Neuronal stem cell (in vitro differentiated cells): ENCODE measurements around the gene ZNF773.
A peak's percentile ranks its signal among the peaks of the same experiment; 100 is the strongest.
"Not testable (repeated sequence)": the region's sequence is repeated elsewhere in the genome, so short reads cannot be mapped to it uniquely, and the experiment has no call there.

Experiments
- DNase-seq: peaks from one replicate; pipeline ENCODE4 v3.0.0-alpha.2; 2013; ENCODE audit warnings: low spot score
- H2AFZ ChIP-seq: one replicate; pipeline ENCODE4 v1.6.1; 2013; ENCODE audit warnings: mild to moderate bottlenecking, low read length, inconsistent platforms
- H2AK5ac ChIP-seq: 2 replicates; pipeline ENCODE4 v1.6.1; 2013; ENCODE audit warnings: low read depth, mild to moderate bottlenecking, inconsistent platforms, low read length, moderate library complexity, mixed read lengths
- H2BK120ac ChIP-seq: 2 replicates; pipeline ENCODE4 v1.6.1; 2013; ENCODE audit warnings: low read depth, mild to moderate bottlenecking, inconsistent platforms, low read length, moderate library complexity, mixed read lengths
- H2BK12ac ChIP-seq: one replicate; pipeline ENCODE4 v1.6.1; 2013; ENCODE audit warnings: low read length, inconsistent platforms
- H2BK15ac ChIP-seq: 2 replicates; pipeline ENCODE4 v1.6.1; 2013; ENCODE audit warnings: mild to moderate bottlenecking, low read length, inconsistent platforms, mixed read lengths
- H2BK5ac ChIP-seq: one replicate; pipeline ENCODE4 v1.6.1; 2013; ENCODE audit warnings: inconsistent platforms, mild to moderate bottlenecking, low read length, moderate library complexity
- H3K14ac ChIP-seq: one replicate; pipeline ENCODE4 v1.6.1; 2013; ENCODE audit warnings: low read length, inconsistent platforms
- H3K18ac ChIP-seq: 2 replicates; pipeline ENCODE4 v1.6.1; 2013; ENCODE audit warnings: low read length, inconsistent platforms
- H3K23ac ChIP-seq: 2 replicates; pipeline ENCODE4 v1.6.1; 2013; ENCODE audit warnings: low read depth, mild to moderate bottlenecking, mixed read lengths, low read length, inconsistent platforms; ENCODE audit not compliant: poor library complexity
- H3K27ac ChIP-seq: replicated peaks from 3 replicates; pipeline ENCODE4 v1.5.1; 2013; ENCODE audit warnings: low read length, inconsistent platforms
- H3K27me3 ChIP-seq, 3 experiments: 2 replicates each; pipeline ENCODE4 v1.6.1; 2013; ENCODE audit warnings: low read length in 3 of 3, mild to moderate bottlenecking in 2 of 3, inconsistent platforms in 1 of 3, low read depth in 1 of 3, mixed read lengths in 1 of 3, moderate library complexity in 1 of 3; ENCODE audit not compliant: control insufficient read depth in 3 of 3, insufficient read depth in 3 of 3
- H3K36me3 ChIP-seq, 2 donors: replicated peaks in 1 of 2; 2 replicates each; pipeline ENCODE4 v1.6.1; 2013; ENCODE audit warnings: low read length in 2 of 2; ENCODE audit not compliant: control insufficient read depth in 2 of 2, insufficient read depth in 2 of 2
- H3K4ac ChIP-seq: 2 replicates; pipeline ENCODE4 v1.6.1; 2013; ENCODE audit warnings: inconsistent platforms, mild to moderate bottlenecking, low read length, moderate library complexity
- H3K4me1 ChIP-seq, 2 donors: 1 replicate in 1 of 2; 2 replicates in 1 of 2; pipeline ENCODE4 v1.6.1; 2013; ENCODE audit warnings: low read length in 2 of 2, low read depth in 1 of 2; ENCODE audit not compliant: control insufficient read depth in 2 of 2, insufficient read depth in 1 of 2
- H3K4me2 ChIP-seq: one replicate; pipeline ENCODE4 v1.6.1; 2013; ENCODE audit warnings: mild to moderate bottlenecking, low read length, inconsistent platforms; ENCODE audit not compliant: insufficient read depth, poor library complexity, severe bottlenecking
- H3K4me3 ChIP-seq, 2 donors: 2 replicates each; pipeline ENCODE4 v1.5.1; 2013; ENCODE audit warnings: low read length in 2 of 2, mild to moderate bottlenecking in 2 of 2, inconsistent platforms in 1 of 2, moderate library complexity in 1 of 2
- H3K79me1 ChIP-seq: one replicate; pipeline ENCODE4 v1.6.1; 2013; ENCODE audit warnings: low read depth, mild to moderate bottlenecking, inconsistent platforms, low read length, moderate library complexity
- H3K9ac ChIP-seq: one replicate; pipeline ENCODE4 v1.6.1; 2013; ENCODE audit warnings: mild to moderate bottlenecking, low read depth, low read length, inconsistent platforms; ENCODE audit not compliant: poor library complexity
- H3K9me3 ChIP-seq, 2 donors: replicated peaks in 1 of 2; 2 replicates each; pipeline versions ENCODE3 to v1.6.1; 2013; ENCODE audit warnings: low read length in 2 of 2, mild to moderate bottlenecking in 2 of 2, inconsistent platforms in 1 of 2, low read depth in 1 of 2, mixed read lengths in 1 of 2, moderate library complexity in 1 of 2; ENCODE audit not compliant: control insufficient read depth in 2 of 2, insufficient read depth in 1 of 2
- H4K8ac ChIP-seq: one replicate; pipeline ENCODE4 v1.6.1; 2013; ENCODE audit warnings: low read depth, mild to moderate bottlenecking, inconsistent platforms, low read length, moderate library complexity
- H4K91ac ChIP-seq: one replicate; pipeline ENCODE4 v1.6.1; 2013; ENCODE audit warnings: low read length, low read depth, mild to moderate bottlenecking, inconsistent platforms; ENCODE audit not compliant: poor library complexity
- WGBS, 2 donors: extraction: QIAGEN DNeasy Blood & Tissue Kit; methylation state at CpG; one replicate each; pipeline ENCODE4 v1.1.7; 2013; ENCODE audit warnings: missing lambda C conversion rate in 2 of 2, mixed read lengths in 1 of 2; ENCODE audit not compliant: insufficient read length in 2 of 2, insufficient replicate concordance in 1 of 2; ENCODE audit errors: extremely low coverage in 2 of 2; 5-methylcytosine and 5-hydroxymethylcytosine counted together

The ZNF773 gene

GRCh38 chr19:57512845-57513244 lies 13.1 kb downstream of the ZNF773 start:
- Histone ChIP-seq H3K27me3 (no peaks in the 10 kb centered on the region), H3K36me3 (peaks cover 8 to 29% of the 10 kb centered on the region in 2 donors), H3K4me2 (no peak overlapping the region), H3K4me3 (no peak overlapping the region), H3K18ac (no peak overlapping the region), H3K9me3 (peaks cover 14 to 55% of the 10 kb centered on the region in 2 donors), H4K91ac (no peak overlapping the region), H2AK5ac (no peak overlapping the region), H2AFZ (no peak overlapping the region), H3K14ac (no peak overlapping the region), H3K4me1 (no peaks in the 10 kb centered on the region), H3K9ac (no peak overlapping the region), H3K4ac (no peak overlapping the region), H4K8ac (no peak overlapping the region), H2BK15ac (no peak overlapping the region), H3K23ac (no peak overlapping the region), H2BK12ac (no peak overlapping the region), H2BK120ac (no peak overlapping the region), H3K27ac (no peak overlapping the region), H3K79me1 (no peaks in the 10 kb centered on the region), H2BK5ac (no peak overlapping the region)
- no CpG with 5 or more reads among the region's 6 CpGs for WGBS, 2 donors
- no peak for DNase-seq

- Histone ChIP-seq H3K79me1 (no peaks in the 10 kb centered on the region), H2BK12ac (no peak overlapping the region), H3K4me2 (no peak overlapping the region), H3K23ac (no peak overlapping the region), H2AFZ (no peak overlapping the region), H3K18ac (no peak overlapping the region), H3K14ac (no peak overlapping the region), H2BK5ac (no peak overlapping the region), H3K4me1 (no peaks in the 10 kb centered on the region), H4K8ac (no peak overlapping the region), H3K4me3 (no peak overlapping the region), H3K27ac (no peak overlapping the region), H3K27me3 (no peaks in the 10 kb centered on the region), H2AK5ac (no peak overlapping the region), H3K4ac (no peak overlapping the region), H2BK120ac (no peak overlapping the region), H2BK15ac (no peak overlapping the region), H4K91ac (no peak overlapping the region), H3K36me3 (peaks cover 8 to 19% of the 10 kb centered on the region in 2 donors), H3K9ac (no peak overlapping the region), H3K9me3 (peaks cover 14 to 42% of the 10 kb centered on the region in 2 donors)
- no peak for DNase-seq
- no CpG with 5 or more reads among the region's 5 CpGs for WGBS, 2 donors
These were observed 15.5 kb downstream of the ZNF773 start for GRCh38 chr19:57515255-57515654.

- not testable (repeated sequence) for DNase-seq, H2BK15ac ChIP-seq, H2BK5ac ChIP-seq, H3K9ac ChIP-seq, H3K4me1 ChIP-seq, H2BK12ac ChIP-seq, H3K27ac ChIP-seq, H2AFZ ChIP-seq, H4K8ac ChIP-seq, H2AK5ac ChIP-seq, H4K91ac ChIP-seq, H3K79me1 ChIP-seq, H3K14ac ChIP-seq, H2BK120ac ChIP-seq, H3K4ac ChIP-seq, H3K27me3 ChIP-seq, H3K23ac ChIP-seq, H3K4me3 ChIP-seq, H3K4me2 ChIP-seq, H3K18ac ChIP-seq
- Histone ChIP-seq H3K9me3 (peaks cover 10 to 24% of the 10 kb centered on the region in 2 donors), H3K36me3 (peaks cover 8 to 19% of the 10 kb centered on the region in 2 donors)
- WGBS, 2 donors: no CpG with 5 or more reads among the region's 4 CpGs
These were observed 18.3 kb downstream of the ZNF773 start for GRCh38 chr19:57518021-57518420.

GRCh38 chr19:57527136-57527881 lies 27.6 kb downstream of the ZNF773 start, which contains the start of gene ZNF549:
ZNF549 (plus strand) TSS chr19:57527356; CDS start chr19:57527574, 218 bp downstream.
- Histone ChIP-seq H3K18ac (peak within 1 kb of the TSS; percentile 93), H3K14ac (peak within 1 kb of the TSS; percentile 73), H2BK15ac (no peak within 1 kb of the TSS), H3K4me3 (peak within 1 kb of the TSS; percentile 83 to 99), H3K27me3 (no peaks in the 10 kb centered on the region), H3K27ac (peak within 1 kb of the TSS; percentile 71), H2BK12ac (no peak within 1 kb of the TSS), H3K23ac (no peak within 1 kb of the TSS), H3K4ac (no peak within 1 kb of the TSS), H2BK120ac (no peak within 1 kb of the TSS), H3K4me1 (peaks cover 0 to 5% of the 10 kb centered on the region in 2 donors), H3K4me2 (peak within 1 kb of the TSS; percentile 80), H3K9me3 (peaks cover 3 to 26% of the 10 kb centered on the region in 2 donors), H3K36me3 (peaks cover 3 to 25% of the 10 kb centered on the region in 2 donors), H2BK5ac (peak within 1 kb of the TSS; percentile 0), H3K79me1 (peaks cover 4% of the 10 kb centered on the region), H4K8ac (no peak within 1 kb of the TSS), H2AFZ (peak within 1 kb of the TSS; percentile 97), H2AK5ac (no peak within 1 kb of the TSS), H4K91ac (no peak within 1 kb of the TSS), H3K9ac (peak within 1 kb of the TSS; percentile 96)
- no CpG with 5 or more reads among the region's 64 CpGs for WGBS, 2 donors
- peak; percentile 84 for DNase-seq
